B cell (primary cell): Measurements from ENCODE around the gene PAQR5. TPM values are rescaled to one million over a fixed set of nuclear protein-coding genes. Genes with fewer than 3 reads are reported as not detected.

Source experiments
- ATAC-seq: fragments of 200-7000 bp; cut with Tn5 transposase; one replicate; pipeline ENCODE4 v1.10.0; 2021; ENCODE audit warnings: low read depth, mild to moderate bottlenecking, moderate number of reproducible peaks, moderate library complexity
- CTCF ChIA-PET: fragments of 350-600 bp; sonication (Branson Sonifier 250); formaldehyde crosslinking; loops from one replicate; lab custom pipeline; 2021; ENCODE audit warnings: antibody characterized with exemption, inconsistent platforms; lab: Charles Lee
- POLR2A ChIA-PET: fragments of 350-600 bp; sonication (Branson Sonifier 250); formaldehyde crosslinking; loops from one replicate; lab custom pipeline; 2021; ENCODE audit warnings: antibody characterized with exemption; lab: Charles Lee
- DNase-seq: peaks from one replicate; pipeline ENCODE4 v3.0.0; 2013
- H2AFZ ChIP-seq: 2 replicates; pipeline ENCODE4 v1.6.1; 2012; ENCODE audit warnings: mild to moderate bottlenecking, low read depth, low read length; ENCODE audit not compliant: insufficient read depth, poor library complexity, severe bottlenecking
- H3K27ac ChIP-seq, 2 donors: 1 replicate in 1 of 2; 2 replicates in 1 of 2; pipeline ENCODE4 v1.5.1; 2012 to 2013; ENCODE audit warnings: low read length in 2 of 2, mild to moderate bottlenecking in 2 of 2, moderate library complexity in 1 of 2
- H3K27me3 ChIP-seq, 4 experiments: fragments of 200-600 bp in 1 of 4; sonication (generic) in 1 of 4; replicated peaks in 1 of 4; 1 replicate in 2 of 4; 2 replicates in 2 of 4; pipeline versions ENCODE4 v1.6.1 to v1.7.0; 2013 to 2016; ENCODE audit warnings: low read length in 3 of 4, mild to moderate bottlenecking in 2 of 4, mixed read lengths in 1 of 4, moderate library complexity in 1 of 4; ENCODE audit not compliant: insufficient read depth in 4 of 4, control insufficient read depth in 3 of 4; ENCODE audit errors: control extremely low read depth in 1 of 4
- H3K36me3 ChIP-seq, 2 experiments: replicated peaks in 1 of 2; 1 replicate in 1 of 2; 2 replicates in 1 of 2; pipeline versions ENCODE4 v1.6.1 to v1.7.1; 2013; ENCODE audit warnings: low read length in 1 of 2; ENCODE audit not compliant: insufficient read depth in 2 of 2, control insufficient read depth in 1 of 2; ENCODE audit errors: control extremely low read depth in 1 of 2, extremely low read depth in 1 of 2
- H3K4me1 ChIP-seq, 2 donors: fragments of 200-600 bp in 1 of 2; sonication (generic) in 1 of 2; 1 replicate in 1 of 2; 2 replicates in 1 of 2; pipeline versions ENCODE4 v1.5.1 to v1.6.1; 2013 to 2017; ENCODE audit warnings: low read length in 2 of 2; ENCODE audit not compliant: control insufficient read depth in 2 of 2, insufficient read depth in 2 of 2
- H3K4me2 ChIP-seq: replicated peaks from 2 replicates; pipeline ENCODE3; 2012; ENCODE audit warnings: mild to moderate bottlenecking, low read depth, low read length; ENCODE audit not compliant: poor library complexity, severe bottlenecking
- H3K4me3 ChIP-seq, 5 experiments: fragments of 200-600 bp in 1 of 5; sonication (generic) in 1 of 5; 1 replicate in 3 of 5; 2 replicates in 2 of 5; pipeline versions ENCODE4 v1.5.1 to v1.7.0; 2011 to 2016; ENCODE audit warnings: low read length in 4 of 5, mild to moderate bottlenecking in 4 of 5, low read depth in 2 of 5, control low read depth in 1 of 5, moderate library complexity in 1 of 5; ENCODE audit not compliant: insufficient read depth in 1 of 5; ENCODE audit errors: control extremely low read depth in 1 of 5, extremely low read depth in 1 of 5
- H3K79me2 ChIP-seq: fragments of 200-600 bp; sonication (generic); one replicate; pipeline ENCODE4 v1.6.0; 2016; ENCODE audit warnings: low read length; ENCODE audit not compliant: control insufficient read depth, insufficient read depth
- H3K9ac ChIP-seq: fragments of 200-600 bp; sonication (generic); 2 replicates; pipeline ENCODE4 v1.6.1; 2017; ENCODE audit warnings: mild to moderate bottlenecking, low read length, moderate library complexity
- H3K9me3 ChIP-seq, 3 donors: one replicate each; pipeline versions ENCODE4 v1.6.1 to v1.7.1; 2013; ENCODE audit warnings: low read length in 2 of 3; ENCODE audit not compliant: control insufficient read depth in 2 of 3, insufficient read depth in 1 of 3; ENCODE audit errors: control extremely low read depth in 1 of 3
- H4K20me1 ChIP-seq: 2 replicates; pipeline ENCODE4 v1.6.0; 2012; ENCODE audit warnings: mild to moderate bottlenecking, low read length; ENCODE audit not compliant: insufficient read depth, control insufficient read depth, poor library complexity, severe bottlenecking
- H3K27ac Mint-ChIP-seq: one replicate; pipeline ENCODE4 v1.8.0; 2021; ENCODE audit warnings: mixed read lengths
- H3K27me3 Mint-ChIP-seq: one replicate; pipeline ENCODE4 v1.8.0; 2021; ENCODE audit warnings: mixed read lengths
- H3K4me1 Mint-ChIP-seq: one replicate; pipeline ENCODE4 v1.8.0; 2021; ENCODE audit warnings: mixed read lengths
- H3K4me3 Mint-ChIP-seq: one replicate; pipeline ENCODE4 v1.8.0; 2021; ENCODE audit warnings: mixed read lengths
- H3K9me3 Mint-ChIP-seq: one replicate; pipeline ENCODE4 v1.8.0; 2022; ENCODE audit warnings: mixed read lengths; ENCODE audit not compliant: insufficient read depth
- EZH2 ChIP-seq: IDR thresholded peaks from 2 replicates; pipeline ENCODE4 v1.6.1; 2012; ENCODE audit warnings: borderline replicate concordance, low read depth, mild to moderate bottlenecking, moderate library complexity, low read length; ENCODE audit not compliant: insufficient read depth, poor library complexity, severe bottlenecking
- WGBS: methylation state at CpG from one replicate; pipeline ENCODE4 v1.1.5; 2013; ENCODE audit warnings: missing lambda C conversion rate; ENCODE audit not compliant: insufficient coverage; 5-methylcytosine and 5-hydroxymethylcytosine counted together
- intact Hi-C: fragments of 100-400 bp; cut with micrococcal nuclease; formaldehyde crosslinking; loops from one replicate; pipeline ENCODE4 v1.10.0; 2022
- polyA plus RNA-seq: library from polyadenylated mRNA; depleted of rRNA; stranded (reverse); fragments of >200 nt; gene quantifications from 2 replicates; pipeline ENCODE4 v1.2.3, GENCODE V29; 2012
- total RNA-seq, 2 donors: library from RNA; stranded (reverse); fragments of 120-200 nt in 1 of 2; gene quantifications; 1 replicate in 1 of 2; 2 replicates in 1 of 2; pipeline versions ENCODE4 v1.2.3 to v1.2.4, GENCODE V29; 2013 to 2022
- TF ChIP-seq, protein P1 (sequence below): fragments of 200-600 bp; IDR thresholded peaks from one replicate; pipeline ENCODE4 v1.8.0; 2022; ENCODE audit warnings: antibody characterized with exemption, mild to moderate bottlenecking

The PAQR5 gene
- total and polyA plus RNA-seq, 2 donors (not counting 1 experiment from before 2014, with no cell fraction given): not detected

- H3K4me3 Mint-ChIP-seq: no peak overlapping the region
- Histone ChIP-seq H3K4me2 (no peak overlapping the region), H4K20me1 (no peaks in the 10 kb centered on the region), H3K36me3 (no peaks in the 10 kb centered on the region), H3K9ac (no peak overlapping the region), H3K4me3 (no peak overlapping the region), H3K9me3 (no peaks in the 10 kb centered on the region), H3K4me1 (no peaks in the 10 kb centered on the region), H3K27me3 (no peaks in the 10 kb centered on the region), H3K79me2 (no peaks in the 10 kb centered on the region), H3K27ac (no peak overlapping the region), H2AFZ (no peak overlapping the region)
- peaks cover 4% of the 10 kb centered on the region for H3K9me3 Mint-ChIP-seq
- intact Hi-C loops: no loop called here
- TF ChIP-seq, protein P1, sequence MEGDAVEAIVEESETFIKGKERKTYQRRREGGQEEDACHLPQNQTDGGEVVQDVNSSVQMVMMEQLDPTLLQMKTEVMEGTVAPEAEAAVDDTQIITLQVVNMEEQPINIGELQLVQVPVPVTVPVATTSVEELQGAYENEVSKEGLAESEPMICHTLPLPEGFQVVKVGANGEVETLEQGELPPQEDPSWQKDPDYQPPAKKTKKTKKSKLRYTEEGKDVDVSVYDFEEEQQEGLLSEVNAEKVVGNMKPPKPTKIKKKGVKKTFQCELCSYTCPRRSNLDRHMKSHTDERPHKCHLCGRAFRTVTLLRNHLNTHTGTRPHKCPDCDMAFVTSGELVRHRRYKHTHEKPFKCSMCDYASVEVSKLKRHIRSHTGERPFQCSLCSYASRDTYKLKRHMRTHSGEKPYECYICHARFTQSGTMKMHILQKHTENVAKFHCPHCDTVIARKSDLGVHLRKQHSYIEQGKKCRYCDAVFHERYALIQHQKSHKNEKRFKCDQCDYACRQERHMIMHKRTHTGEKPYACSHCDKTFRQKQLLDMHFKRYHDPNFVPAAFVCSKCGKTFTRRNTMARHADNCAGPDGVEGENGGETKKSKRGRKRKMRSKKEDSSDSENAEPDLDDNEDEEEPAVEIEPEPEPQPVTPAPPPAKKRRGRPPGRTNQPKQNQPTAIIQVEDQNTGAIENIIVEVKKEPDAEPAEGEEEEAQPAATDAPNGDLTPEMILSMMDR: no peak
- no peak for TF ChIP-seq EZH2
- DNase-seq (no peak), ATAC-seq (no peak)
- WGBS: 93% methylated on average over 4 of the region's 8 CpGs
- H3K4me1 Mint-ChIP-seq: no peaks in the 10 kb centered on the region
- ChIA-PET CTCF (interaction anchor here (2.8 kb wide), 1 partner anchor 20 kb away, joined by 7 read pairs; no protein-coding TSS in a partner anchor), POLR2A (no interaction called here)
- no peak overlapping the region for H3K27ac Mint-ChIP-seq
- H3K27me3 Mint-ChIP-seq: peaks cover 31% of the 10 kb centered on the region
These were observed 76.6 kb downstream of the PAQR5 start for GRCh38 chr15:69375151-69375790.

DNA sequence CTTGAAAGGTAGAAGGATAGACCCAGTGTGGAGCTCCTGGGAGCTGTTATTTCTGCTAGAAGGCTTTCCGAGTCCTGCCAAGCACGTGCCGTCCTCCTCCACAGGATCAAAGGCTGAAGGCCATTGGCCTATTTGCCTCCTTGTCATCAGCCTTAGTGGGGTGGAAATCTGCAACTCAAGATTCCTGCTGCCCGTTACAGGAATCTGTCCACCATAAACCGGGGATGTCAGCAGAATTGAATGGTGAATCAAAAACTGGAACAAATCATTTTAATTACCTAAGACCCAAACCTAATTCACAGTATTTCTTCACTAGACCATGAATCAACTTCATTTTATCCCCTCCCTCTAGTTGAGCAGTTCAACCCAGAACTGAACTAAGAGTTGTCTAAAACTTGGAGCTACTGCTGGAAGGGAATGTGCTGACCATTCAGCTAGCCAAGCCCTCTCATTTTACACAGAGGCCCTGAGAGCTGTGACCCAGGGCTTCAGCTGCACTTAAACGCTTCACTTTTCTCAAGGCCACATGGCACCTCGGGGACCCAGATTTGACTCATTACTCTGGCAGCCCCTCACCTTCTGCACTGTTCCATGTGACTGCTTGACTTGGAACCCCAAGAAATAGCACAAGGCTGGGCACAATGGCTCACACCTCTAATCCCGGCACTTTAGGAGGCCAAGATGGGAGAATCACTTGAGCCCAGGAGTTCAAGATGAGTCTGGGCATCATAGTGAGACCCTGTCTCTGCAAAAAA lies 78.7 kb downstream of the PAQR5 start:
- no peak overlapping the region for H3K4me3 ChIP-seq
- H3K27me3 ChIP-seq: no peaks in the 10 kb centered on the region
- DNase-seq (no peak), ATAC-seq (no peak)
- H3K4me1 ChIP-seq: no peaks in the 10 kb centered on the region
- ChIA-PET POLR2A (no interaction called here), CTCF (interaction anchor here (2.8 kb wide), 1 partner anchor 17 kb away, joined by 7 read pairs; no protein-coding TSS in a partner anchor)
- H3K27ac Mint-ChIP-seq: no peak overlapping the region
- H3K27me3 Mint-ChIP-seq: peaks cover 35% of the 10 kb centered on the region
- intact Hi-C loops: no loop called here
- H3K36me3 ChIP-seq: no peaks in the 10 kb centered on the region
- H4K20me1 ChIP-seq: no peaks in the 10 kb centered on the region
- peaks cover 4% of the 10 kb centered on the region for H3K9me3 Mint-ChIP-seq
- no peak overlapping the region for H3K27ac ChIP-seq
- H2AFZ ChIP-seq: no peak overlapping the region
- TF ChIP-seq, protein P1: no peak
- no peak for TF ChIP-seq EZH2
- no peak overlapping the region for H3K9ac ChIP-seq
- H3K9me3 ChIP-seq: no peaks in the 10 kb centered on the region
- WGBS: 90% methylated on average over 8 of the region's 8 CpGs
- no peaks in the 10 kb centered on the region for H3K79me2 ChIP-seq
- no peak overlapping the region for H3K4me3 Mint-ChIP-seq
- H3K4me1 Mint-ChIP-seq: no peaks in the 10 kb centered on the region
- H3K4me2 ChIP-seq: no peak overlapping the region
